GM13977 (cell line): ENCODE results near the gene BEGAIN.
"Not testable (repeated sequence)": the region's sequence is repeated elsewhere in the genome, so short reads cannot be mapped to it uniquely, and the experiment has no call there.

Source experiments
- DNase-seq: peaks from one replicate; pipeline ENCODE4 v3.0.0; 2012; ENCODE audit warnings: low spot score
- CTCF ChIP-seq: IDR thresholded peaks from 2 replicates; pipeline ENCODE4 v1.5.1; 2012; ENCODE audit warnings: mild to moderate bottlenecking, control low read depth; ENCODE audit not compliant: insufficient read depth; ENCODE audit errors: extremely low read depth, missing control alignments
- in situ Hi-C: fragments of 300-500 bp; cut with MboI; formaldehyde crosslinking; loops from one replicate; pipeline ENCODE4 v1.12.0; 2022; ENCODE audit warnings: low sequenced_read_pairs, low pct_unique_long_range_greater_than_20kb, mixed read lengths, inconsistent platforms; ENCODE audit not compliant: unreplicated experiment

BEGAIN gene

GRCh38 chr14:100522616-100523099 lies 64.6 kb downstream of the BEGAIN start:
- TF ChIP-seq CTCF = no peak
- in situ Hi-C loops = no loop called here
- DNase-seq = no peak

GRCh38 chr14:100506053-100506452 lies 81.2 kb downstream of the BEGAIN start:
- DNase-seq, in situ Hi-C loops: not testable (repeated sequence)

GRCh38 chr14:100504372-100505078 lies 82.7 kb downstream of the BEGAIN start:
- no peak for DNase-seq
- no peak for TF ChIP-seq CTCF
- in situ Hi-C loops = no loop called here

GRCh38 chr14:100503251-100503650 lies 84.0 kb downstream of the BEGAIN start:
- no peak for DNase-seq
- TF ChIP-seq CTCF = no peak
- in situ Hi-C loops = no loop called here

GRCh38 chr14:100502622-100503220 lies 84.5 kb downstream of the BEGAIN start:
- no peak for TF ChIP-seq CTCF
- no peak for DNase-seq
- in situ Hi-C loops = no loop called here

GRCh38 chr14:100500128-100500527 lies 87.1 kb downstream of the BEGAIN start:
- in situ Hi-C loops = no loop called here
- no peak for TF ChIP-seq CTCF
- no peak for DNase-seq

- in situ Hi-C loops = no loop called here
- no peak for DNase-seq
- no peak for TF ChIP-seq CTCF
Observed at GRCh38 chr14:100498068-100498467, 89.1 kb downstream of the BEGAIN start.
